Parathyroid adenoma (tissue), 2 donors: ENCODE results near the gene ACTMAP.

Source experiments
- H2AFZ ChIP-seq: fragments of 300-600 bp; sonication (generic); one replicate; pipeline ENCODE4 v1.7.0; 2017; ENCODE audit warnings: antibody characterized with exemption, mild to moderate bottlenecking
- H3K27ac ChIP-seq: fragments of 300-600 bp; sonication (generic); one replicate; pipeline ENCODE4 v1.7.0; 2017
- H3K27me3 ChIP-seq: fragments of 300-600 bp; sonication (generic); one replicate; pipeline ENCODE4 v1.7.0; 2017; ENCODE audit warnings: low read length; ENCODE audit not compliant: control insufficient read depth, insufficient read depth
- H3K36me3 ChIP-seq: fragments of 300-600 bp; sonication (generic); one replicate; pipeline ENCODE4 v1.7.0; 2017; ENCODE audit warnings: low read length; ENCODE audit not compliant: control insufficient read depth, insufficient read depth
- H3K4me1 ChIP-seq: fragments of 300-600 bp; sonication (generic); one replicate; pipeline ENCODE4 v1.7.0; 2017; ENCODE audit warnings: control low read depth
- H3K4me2 ChIP-seq: fragments of 300-600 bp; sonication (generic); one replicate; pipeline ENCODE4 v1.7.0; 2017; ENCODE audit warnings: low read length
- H3K4me3 ChIP-seq: fragments of 300-600 bp; sonication (generic); one replicate; pipeline ENCODE4 v1.7.0; 2017; ENCODE audit warnings: low read depth, low read length
- H3K79me2 ChIP-seq: fragments of 300-600 bp; sonication (generic); one replicate; pipeline ENCODE4 v1.7.0; 2017; ENCODE audit warnings: control low read depth
- H3K9ac ChIP-seq: fragments of 300-600 bp; sonication (generic); one replicate; pipeline ENCODE4 v1.7.0; 2017; ENCODE audit warnings: mild to moderate bottlenecking
- H3K9me3 ChIP-seq: fragments of 300-600 bp; sonication (generic); one replicate; pipeline ENCODE4 v1.7.0; 2017; ENCODE audit warnings: low read length; ENCODE audit not compliant: control insufficient read depth
- TF ChIP-seq, protein P1 (sequence below): fragments of 300-600 bp; sonication (generic); IDR thresholded peaks from one replicate; pipeline ENCODE4 v1.7.0; 2017; ENCODE audit warnings: antibody characterized with exemption, mild to moderate bottlenecking
- donor health status: primary hyperparathyroidism.

The ACTMAP gene

DNA sequence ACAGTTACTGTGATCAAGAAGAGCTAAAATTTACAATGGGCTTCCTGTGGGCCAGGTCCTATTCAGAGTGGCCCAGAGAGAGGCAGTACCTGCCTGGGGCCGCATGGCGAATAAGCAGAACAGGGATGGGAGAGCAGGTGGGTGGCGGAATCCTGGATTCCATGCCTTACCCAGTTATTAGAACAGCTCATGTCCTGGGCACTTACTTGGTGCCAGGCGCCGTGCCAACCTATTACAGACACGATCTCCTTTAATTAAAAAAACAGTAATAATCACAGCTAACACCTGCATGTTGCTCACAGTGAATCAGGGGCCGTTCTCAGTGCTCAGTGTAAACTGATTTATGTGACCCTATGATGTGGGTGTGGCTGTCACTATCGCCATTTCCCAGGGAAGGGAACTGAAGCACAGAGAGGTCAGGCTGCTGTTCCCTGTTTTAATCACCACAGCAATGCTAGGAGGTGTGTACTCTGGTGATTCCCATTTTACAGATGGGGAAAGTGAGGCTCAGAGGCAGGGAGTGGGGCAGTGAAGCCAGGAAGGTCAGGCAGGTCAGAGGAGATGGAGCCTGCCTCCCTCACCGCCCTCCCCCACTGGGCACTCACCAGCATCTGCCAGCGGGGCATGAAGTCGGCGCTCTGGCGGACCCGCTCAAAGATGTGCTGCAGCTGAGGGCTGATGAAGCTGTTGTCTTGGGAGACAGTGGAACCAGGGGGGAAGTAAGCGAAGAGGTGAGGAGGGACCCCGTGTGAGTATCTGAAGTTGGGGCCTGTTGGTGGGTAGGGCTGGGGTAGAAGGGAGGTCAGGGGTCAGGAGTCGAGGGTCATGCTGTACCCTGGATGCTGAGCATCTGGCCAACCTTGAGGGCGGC, 45.6 kb downstream of the ACTMAP start:
- Histone ChIP-seq H3K79me2 (peaks cover 2% of the 10 kb centered on the region), H3K9ac (no peak overlapping the region), H3K36me3 (no peaks in the 10 kb centered on the region), H3K4me3 (no peak overlapping the region), H2AFZ (no peak overlapping the region), H3K9me3 (no peaks in the 10 kb centered on the region), H3K27me3 (no peaks in the 10 kb centered on the region), H3K4me2 (no peak overlapping the region), H3K4me1 (no peaks in the 10 kb centered on the region), H3K27ac (no peak overlapping the region)
- TF ChIP-seq, protein P1, sequence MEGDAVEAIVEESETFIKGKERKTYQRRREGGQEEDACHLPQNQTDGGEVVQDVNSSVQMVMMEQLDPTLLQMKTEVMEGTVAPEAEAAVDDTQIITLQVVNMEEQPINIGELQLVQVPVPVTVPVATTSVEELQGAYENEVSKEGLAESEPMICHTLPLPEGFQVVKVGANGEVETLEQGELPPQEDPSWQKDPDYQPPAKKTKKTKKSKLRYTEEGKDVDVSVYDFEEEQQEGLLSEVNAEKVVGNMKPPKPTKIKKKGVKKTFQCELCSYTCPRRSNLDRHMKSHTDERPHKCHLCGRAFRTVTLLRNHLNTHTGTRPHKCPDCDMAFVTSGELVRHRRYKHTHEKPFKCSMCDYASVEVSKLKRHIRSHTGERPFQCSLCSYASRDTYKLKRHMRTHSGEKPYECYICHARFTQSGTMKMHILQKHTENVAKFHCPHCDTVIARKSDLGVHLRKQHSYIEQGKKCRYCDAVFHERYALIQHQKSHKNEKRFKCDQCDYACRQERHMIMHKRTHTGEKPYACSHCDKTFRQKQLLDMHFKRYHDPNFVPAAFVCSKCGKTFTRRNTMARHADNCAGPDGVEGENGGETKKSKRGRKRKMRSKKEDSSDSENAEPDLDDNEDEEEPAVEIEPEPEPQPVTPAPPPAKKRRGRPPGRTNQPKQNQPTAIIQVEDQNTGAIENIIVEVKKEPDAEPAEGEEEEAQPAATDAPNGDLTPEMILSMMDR, result no peak

DNA sequence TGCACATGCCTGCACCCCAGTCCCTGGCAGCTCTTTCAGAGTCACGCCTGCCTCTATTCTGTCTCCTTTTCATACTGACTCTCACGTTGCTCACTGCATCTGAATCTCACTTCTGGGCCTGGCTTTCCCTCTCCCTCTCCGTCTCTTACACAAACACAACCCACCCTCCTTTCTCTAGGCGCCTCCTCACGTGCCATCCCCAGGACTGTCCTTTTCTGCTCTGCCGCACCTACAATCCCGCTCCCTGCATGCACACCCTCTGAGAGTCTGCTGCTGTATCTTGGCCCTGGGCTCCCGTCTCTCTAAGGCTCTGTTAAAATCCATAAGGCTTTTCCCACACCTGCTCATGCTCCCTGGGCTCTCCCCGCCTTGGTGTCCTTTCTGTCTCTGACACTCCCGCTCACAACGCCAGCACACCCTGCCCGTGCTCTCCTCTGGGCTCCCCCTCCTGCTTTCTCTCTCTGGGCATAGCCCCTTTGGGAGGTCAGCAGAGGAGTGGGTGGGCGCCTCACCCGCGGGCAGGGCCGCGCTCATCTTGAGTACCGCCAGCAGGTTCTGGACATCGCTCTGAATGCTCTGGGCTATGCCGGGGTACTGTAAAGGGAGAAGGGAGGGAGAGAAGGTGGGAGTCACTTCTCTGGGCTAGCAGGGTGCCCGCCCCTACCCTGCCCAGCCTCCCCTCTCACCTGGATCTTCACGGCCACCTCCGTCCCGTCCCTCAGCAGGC, 47.1 kb downstream of the ACTMAP start:
- H3K36me3 ChIP-seq, result no peaks in the 10 kb centered on the region
- no peak overlapping the region for H3K9ac ChIP-seq
- H3K27ac ChIP-seq, result no peak overlapping the region
- no peak overlapping the region for H3K4me2 ChIP-seq
- no peaks in the 10 kb centered on the region for H3K27me3 ChIP-seq
- H3K4me3 ChIP-seq, result no peak overlapping the region
- H2AFZ ChIP-seq, result no peak overlapping the region
- TF ChIP-seq, protein P1, result no peak
- H3K9me3 ChIP-seq, result no peaks in the 10 kb centered on the region
- H3K4me1 ChIP-seq, result no peaks in the 10 kb centered on the region
- no peaks in the 10 kb centered on the region for H3K79me2 ChIP-seq

DNA sequence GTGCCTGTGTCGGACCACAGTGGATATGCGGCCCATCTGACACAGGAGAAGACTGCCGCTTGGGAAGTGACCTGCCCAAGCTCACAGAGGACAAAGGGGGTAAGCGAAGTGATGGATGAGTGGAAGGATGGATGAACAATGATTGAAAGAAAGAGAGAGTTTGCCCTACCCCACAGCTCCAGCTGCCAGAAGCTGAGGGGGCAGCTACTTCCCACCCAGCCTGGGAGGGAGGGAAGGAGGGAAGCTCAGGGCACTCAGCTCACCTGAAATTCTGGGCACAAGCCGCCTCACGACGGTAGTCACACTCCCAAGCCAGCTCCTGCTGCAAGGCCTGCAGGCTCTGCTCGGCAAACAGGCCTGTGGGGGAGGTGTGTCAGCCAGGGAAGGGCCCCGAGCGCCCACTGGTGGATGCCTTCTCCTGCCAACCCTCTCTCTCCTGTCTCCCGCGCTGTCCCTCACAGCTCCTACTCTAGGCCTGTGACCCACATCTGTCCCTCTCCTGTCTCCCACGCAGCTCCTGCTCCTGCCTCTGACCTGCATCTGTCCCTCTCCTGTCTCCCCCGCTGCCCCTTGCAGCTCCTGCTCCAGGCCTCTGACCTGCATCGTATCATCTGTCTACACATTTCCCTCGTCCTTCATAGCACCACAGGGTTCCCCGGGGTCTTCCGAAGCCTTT, 47.8 kb downstream of the ACTMAP start:
- Histone ChIP-seq H3K9me3 (no peaks in the 10 kb centered on the region), H3K4me1 (no peaks in the 10 kb centered on the region), H3K4me3 (no peak overlapping the region), H3K27me3 (no peaks in the 10 kb centered on the region), H3K9ac (no peak overlapping the region), H3K27ac (no peak overlapping the region), H2AFZ (no peak overlapping the region), H3K4me2 (no peak overlapping the region), H3K36me3 (no peaks in the 10 kb centered on the region), H3K79me2 (no peaks in the 10 kb centered on the region)
- TF ChIP-seq, protein P1, result peak; percentile 9

DNA sequence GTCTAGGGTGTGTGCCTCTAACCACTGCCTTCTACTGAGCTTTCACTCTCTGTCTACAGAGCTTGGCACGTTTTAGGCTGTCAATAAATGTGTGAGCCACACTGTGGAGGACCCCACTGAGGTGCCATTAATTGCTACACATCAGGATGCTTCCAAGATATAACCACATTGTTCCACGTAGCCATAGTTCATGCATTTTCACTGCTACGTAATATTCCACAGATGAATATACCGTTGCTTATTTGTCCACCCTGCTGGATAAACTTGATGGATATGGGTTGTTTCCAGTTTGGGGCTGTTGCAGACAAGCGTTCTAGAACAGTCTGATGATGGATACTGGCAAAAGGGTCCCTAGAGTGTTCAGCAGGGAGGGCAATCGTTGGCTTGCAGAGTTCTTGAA, 48.5 kb downstream of the ACTMAP start:
- Histone ChIP-seq H3K27ac (no peak overlapping the region), H3K4me3 (no peak overlapping the region), H3K4me1 (no peaks in the 10 kb centered on the region), H3K27me3 (no peaks in the 10 kb centered on the region), H3K9ac (no peak overlapping the region), H3K4me2 (no peak overlapping the region), H3K9me3 (no peaks in the 10 kb centered on the region), H3K79me2 (no peaks in the 10 kb centered on the region), H2AFZ (no peak overlapping the region), H3K36me3 (no peaks in the 10 kb centered on the region)
- TF ChIP-seq, protein P1, result no peak
